ENCODE results near the gene CASQ2.

DNA sequence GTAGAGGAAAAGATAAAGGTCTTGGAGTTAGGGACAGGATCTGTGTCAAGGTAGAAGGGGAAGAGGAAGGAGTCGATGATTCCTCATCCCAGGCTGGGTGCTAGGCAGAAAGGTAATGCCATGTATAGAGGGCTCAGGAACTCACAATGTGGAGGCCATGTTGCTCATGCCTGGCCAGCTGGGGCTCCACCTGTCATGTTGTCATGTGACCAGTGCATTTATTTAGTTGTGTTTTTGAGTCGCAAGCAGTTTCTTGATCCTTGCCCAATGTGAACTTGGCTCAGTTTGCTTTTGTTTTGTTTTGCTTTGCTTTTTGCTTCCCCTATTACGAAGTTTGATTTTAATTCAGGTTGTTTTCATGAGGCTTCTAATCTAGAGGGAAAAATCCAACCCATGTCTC, 5.7 kb downstream of the CASQ2 start:
- TF ChIP-seq, protein P1, sequence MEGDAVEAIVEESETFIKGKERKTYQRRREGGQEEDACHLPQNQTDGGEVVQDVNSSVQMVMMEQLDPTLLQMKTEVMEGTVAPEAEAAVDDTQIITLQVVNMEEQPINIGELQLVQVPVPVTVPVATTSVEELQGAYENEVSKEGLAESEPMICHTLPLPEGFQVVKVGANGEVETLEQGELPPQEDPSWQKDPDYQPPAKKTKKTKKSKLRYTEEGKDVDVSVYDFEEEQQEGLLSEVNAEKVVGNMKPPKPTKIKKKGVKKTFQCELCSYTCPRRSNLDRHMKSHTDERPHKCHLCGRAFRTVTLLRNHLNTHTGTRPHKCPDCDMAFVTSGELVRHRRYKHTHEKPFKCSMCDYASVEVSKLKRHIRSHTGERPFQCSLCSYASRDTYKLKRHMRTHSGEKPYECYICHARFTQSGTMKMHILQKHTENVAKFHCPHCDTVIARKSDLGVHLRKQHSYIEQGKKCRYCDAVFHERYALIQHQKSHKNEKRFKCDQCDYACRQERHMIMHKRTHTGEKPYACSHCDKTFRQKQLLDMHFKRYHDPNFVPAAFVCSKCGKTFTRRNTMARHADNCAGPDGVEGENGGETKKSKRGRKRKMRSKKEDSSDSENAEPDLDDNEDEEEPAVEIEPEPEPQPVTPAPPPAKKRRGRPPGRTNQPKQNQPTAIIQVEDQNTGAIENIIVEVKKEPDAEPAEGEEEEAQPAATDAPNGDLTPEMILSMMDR (IDR thresholded peaks at IDR 0.05) = no peak
- TF ChIP-seq POLR2A (IDR thresholded peaks at IDR 0.05) = no peak
